ENCODE results near the gene ACTR3C.
A peak's percentile ranks its signal among the peaks of the same experiment; 100 is the strongest.

ACTR3C gene

GRCh38 chr7:150357771-150358427, 34.6 kb upstream of the ACTR3C start:
- Histone ChIP-seq H3K4me3 (no peak overlapping the region), H3K27me3 (no peaks in the 10 kb centered on the region), H3K9me3 (no peaks in the 10 kb centered on the region), H3K4me1 (peaks cover 0 to 12% (median 2%) of the 10 kb centered on the region in 4 donors), H3K36me3 (no peaks in the 10 kb centered on the region), H3K27ac (no peak overlapping the region)
- no peak for TF ChIP-seq CTCF (IDR thresholded peaks at IDR 0.05)
- DNase-seq, result peak in 1 of 2 donors; percentile 23
- intact Hi-C loops (cut with DNase I; ENCODE audit: low total_unique reads), result no loop called here

GRCh38 chr7:150357270-150357669, 33.9 kb upstream of the ACTR3C start:
- H3K4me1 ChIP-seq, result peaks cover 0 to 12% (median 2%) of the 10 kb centered on the region in 4 donors
- H3K4me3 ChIP-seq, result no peak overlapping the region
- peak in 1 of 2 donors; percentile 41 for DNase-seq
- no peak overlapping the region for H3K27ac ChIP-seq
- H3K27me3 ChIP-seq, result no peaks in the 10 kb centered on the region
- no peaks in the 10 kb centered on the region for H3K36me3 ChIP-seq
- TF ChIP-seq CTCF (IDR thresholded peaks at IDR 0.05), result no peak
- H3K9me3 ChIP-seq, result no peaks in the 10 kb centered on the region
- intact Hi-C loops (cut with DNase I; ENCODE audit: low total_unique reads), result no loop called here

GRCh38 chr7:150356265-150356897, 33.0 kb upstream of the ACTR3C start:
- DNase-seq, result peak in 1 of 2 donors; percentile 5
- intact Hi-C loops (cut with DNase I; ENCODE audit: low total_unique reads), result no loop called here

GRCh38 chr7:150355666-150356059, 32.3 kb upstream of the ACTR3C start:
- intact Hi-C loops (cut with DNase I; ENCODE audit: low total_unique reads), result no loop called here
- TF ChIP-seq CTCF (IDR thresholded peaks at IDR 0.05), result no peak
- no peak for DNase-seq
- peaks cover 0 to 12% (median 2%) of the 10 kb centered on the region in 4 donors for H3K4me1 ChIP-seq
- peak overlapping the region in 1 of 2 donors; percentile 48 for H3K27ac ChIP-seq
- H3K9me3 ChIP-seq, result no peaks in the 10 kb centered on the region
- no peak overlapping the region for H3K4me3 ChIP-seq
- H3K36me3 ChIP-seq, result no peaks in the 10 kb centered on the region
- H3K27me3 ChIP-seq, result no peaks in the 10 kb centered on the region

More at GRCh38 chr7:150356265-150356897, 33.0 kb upstream of the ACTR3C start:
- H3K9me3 ChIP-seq, result no peaks in the 10 kb centered on the region
- H3K4me1 ChIP-seq, result peaks cover 0 to 12% (median 2%) of the 10 kb centered on the region in 4 donors
- H3K27ac ChIP-seq, result peak overlapping the region in 1 of 2 donors; percentile 48
- H3K4me3 ChIP-seq, result no peak overlapping the region
- peak; percentile 42 to 44 for TF ChIP-seq CTCF (IDR thresholded peaks at IDR 0.05)
- no peaks in the 10 kb centered on the region for H3K27me3 ChIP-seq
- no peaks in the 10 kb centered on the region for H3K36me3 ChIP-seq

- Histone ChIP-seq H3K4me3 (no peak overlapping the region), H3K36me3 (no peaks in the 10 kb centered on the region), H3K27me3 (no peaks in the 10 kb centered on the region), H3K4me1 (peaks cover 0 to 12% (median 2%) of the 10 kb centered on the region in 4 donors), H3K9me3 (no peaks in the 10 kb centered on the region), H3K27ac (no peak overlapping the region)
- peak in 1 of 2 donors; percentile 7 for DNase-seq
- no peak for TF ChIP-seq CTCF (IDR thresholded peaks at IDR 0.05)
- intact Hi-C loops (cut with DNase I; ENCODE audit: low total_unique reads), result no loop called here
Measured at GRCh38 chr7:150351587-150352194, 28.3 kb upstream of the ACTR3C start.

Measured in tibial artery (tissue), 4 donors.